Activated T-cell treated with anti-CD3 and anti-CD28 coated beads for 4 hours (primary cell): ENCODE measurements around the gene SLC30A1.

Experiments used
- DNase-seq: peaks from one replicate; pipeline ENCODE4 v3.0.0-alpha.2; 2020

Gene SLC30A1

DNA sequence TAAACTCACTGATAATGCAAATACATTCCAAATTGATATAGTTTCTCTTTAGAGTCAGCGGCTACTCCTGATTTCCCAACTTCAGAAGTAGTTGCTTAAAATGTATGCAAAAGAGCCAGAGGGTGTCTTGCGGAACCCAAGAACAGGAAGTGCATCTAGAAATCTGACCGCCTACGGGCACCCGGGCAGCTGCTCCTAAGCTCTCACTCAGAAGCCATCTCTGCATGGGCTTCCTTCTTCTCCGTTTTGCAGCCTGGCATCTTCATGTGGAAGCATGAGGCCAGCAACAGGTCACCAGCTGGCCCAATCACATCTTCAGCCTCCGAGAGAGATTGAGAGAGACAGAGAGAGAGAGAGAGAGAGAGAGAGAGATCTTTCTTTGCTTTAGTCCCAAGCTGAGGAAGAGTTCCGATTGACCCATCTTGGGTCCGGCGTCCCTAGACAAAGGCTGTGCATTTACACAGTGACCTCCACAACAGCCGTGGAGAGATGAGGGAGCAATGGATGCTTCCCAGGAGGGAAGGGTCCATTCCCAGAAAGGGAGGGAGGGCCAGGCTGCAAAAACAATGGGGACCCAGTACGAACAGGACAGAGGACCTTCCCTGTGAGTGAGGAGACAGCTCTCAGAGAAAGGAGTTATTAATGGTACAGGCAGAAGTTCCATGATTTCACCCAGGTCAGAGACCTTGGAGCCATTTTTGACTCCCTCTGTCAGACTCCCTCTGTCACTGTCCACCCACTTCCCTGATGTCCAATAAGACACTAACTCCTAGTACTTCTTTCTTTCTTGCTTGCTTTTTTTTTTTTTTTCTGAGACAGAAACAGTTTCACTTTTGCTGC is 28.2 kb upstream of the SLC30A1 start:
- DNase-seq: no peak

- no peak for DNase-seq
Measured at GRCh38 chr1:211606332-211606913, 27.5 kb upstream of the SLC30A1 start.

GRCh38 chr1:211605603-211606331 is 26.8 kb upstream of the SLC30A1 start:
- no peak for DNase-seq

DNA sequence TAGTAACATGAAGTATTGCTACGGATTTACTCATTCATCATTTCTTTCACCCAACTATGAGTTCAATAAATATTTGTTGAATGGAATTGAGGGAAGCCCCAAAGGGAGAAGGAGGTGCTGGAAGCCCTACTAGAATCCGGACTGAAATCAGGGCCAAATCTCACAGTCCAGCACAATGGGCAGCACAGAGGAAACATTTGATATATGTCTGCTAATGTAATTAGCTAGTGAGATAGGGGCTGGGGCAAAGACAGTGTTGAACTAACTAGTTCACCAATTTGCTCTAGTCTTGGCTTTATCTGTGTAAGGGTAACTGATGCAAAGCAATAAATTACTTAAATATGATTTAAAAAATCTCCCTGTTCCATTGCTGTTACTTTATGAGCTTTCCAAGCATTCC is 26.1 kb upstream of the SLC30A1 start:
- no peak for DNase-seq

DNA sequence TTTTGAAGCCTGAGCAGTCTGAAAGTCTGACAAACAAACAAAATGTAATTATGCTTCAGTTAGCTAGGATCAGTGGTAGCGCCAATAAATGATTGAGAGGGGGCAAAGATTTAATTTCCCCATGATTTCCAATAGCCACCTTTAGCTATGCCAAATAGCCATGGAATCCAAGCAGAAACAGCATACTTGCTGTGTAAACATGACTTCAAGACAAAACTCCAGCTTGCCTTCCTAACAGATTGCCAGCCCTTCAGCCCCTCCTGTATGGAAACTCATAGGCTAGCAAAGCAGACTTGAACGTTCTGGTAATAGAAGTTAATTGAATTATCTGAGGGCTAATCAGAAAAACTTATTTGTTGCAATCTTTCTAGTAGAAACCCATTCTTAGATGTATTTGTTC is 25.6 kb upstream of the SLC30A1 start:
- DNase-seq: no peak

GRCh38 chr1:211603713-211604112 is 24.8 kb upstream of the SLC30A1 start:
- DNase-seq: no peak

DNA sequence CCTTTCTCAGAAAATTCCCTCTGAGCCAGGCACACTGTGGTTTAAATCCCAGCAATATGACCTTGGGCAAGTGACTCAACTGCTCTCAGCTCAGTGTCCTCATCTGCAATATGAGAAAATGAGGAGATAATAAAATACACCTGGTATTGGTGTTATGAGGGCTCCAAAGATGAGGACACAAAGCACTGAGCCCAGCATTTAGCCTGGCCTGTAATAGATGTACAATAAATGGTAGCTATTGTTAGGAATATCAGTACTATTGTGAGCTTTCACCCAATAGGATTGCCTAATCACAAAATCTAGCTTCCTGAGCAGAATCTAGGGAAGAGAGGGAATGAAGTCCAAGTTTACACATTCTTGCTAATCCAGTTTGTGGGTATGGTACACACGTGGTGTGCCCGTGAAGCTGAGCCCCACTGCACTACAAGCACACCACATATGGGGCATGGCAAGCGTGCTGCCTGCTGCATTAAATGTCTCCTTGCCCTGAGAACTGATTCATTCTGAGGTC is 24.3 kb upstream of the SLC30A1 start:
- DNase-seq: no peak

DNA sequence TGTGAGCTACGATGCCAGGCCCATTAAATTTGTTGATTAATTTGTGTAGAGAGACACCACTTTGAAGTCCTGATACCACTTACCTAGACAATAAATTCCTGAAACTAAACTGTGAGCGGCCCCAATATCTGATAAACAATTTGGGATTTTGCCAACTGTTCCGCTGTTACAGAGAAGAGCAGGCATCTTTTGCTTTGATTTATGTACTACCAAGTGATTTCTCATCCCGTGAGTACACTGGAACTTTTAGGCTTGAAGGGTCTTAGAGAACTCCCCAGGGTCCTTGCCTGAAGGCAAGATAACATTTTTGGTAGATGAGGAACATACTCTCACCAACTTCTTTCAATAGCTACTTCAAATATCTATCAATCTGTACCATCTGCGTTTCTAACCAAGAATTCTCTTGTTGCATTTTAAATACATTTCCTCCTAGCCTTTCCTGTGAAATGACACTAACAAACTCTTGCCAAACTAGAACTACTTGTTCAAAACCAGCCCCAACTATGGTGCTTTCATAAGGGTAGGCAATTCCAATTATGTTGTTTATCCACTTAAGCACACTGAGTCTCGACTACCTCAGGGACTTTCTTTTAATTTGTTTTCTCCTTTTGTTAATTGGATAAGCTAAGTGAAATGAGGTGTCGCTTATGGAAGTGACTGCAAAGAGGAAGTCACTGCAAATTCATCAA is 23.2 kb upstream of the SLC30A1 start:
- no peak for DNase-seq

GRCh38 chr1:211601159-211601558 is 22.2 kb upstream of the SLC30A1 start:
- no peak for DNase-seq

- no peak for DNase-seq
Measured at GRCh38 chr1:211599250-211599649, 20.3 kb upstream of the SLC30A1 start.

DNA sequence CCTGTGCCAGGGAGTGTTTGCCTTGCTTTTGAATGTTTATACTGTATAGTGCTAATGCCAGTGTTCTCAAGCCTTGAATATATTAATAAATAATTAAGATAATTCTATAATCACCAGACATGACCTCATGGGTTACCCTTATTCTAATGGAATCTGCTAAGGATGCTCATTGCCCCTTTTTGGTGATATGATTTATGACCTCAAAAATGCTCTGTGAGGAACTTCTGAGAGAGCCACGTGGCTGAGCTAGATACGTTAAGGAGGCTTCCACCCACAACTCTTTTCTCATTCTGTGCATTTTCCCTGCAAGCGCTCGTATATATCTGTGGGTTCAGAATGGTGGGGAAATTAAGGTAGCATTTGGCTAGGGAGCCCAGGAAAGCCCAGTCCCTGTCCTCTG is 19.6 kb upstream of the SLC30A1 start:
- no peak for DNase-seq

GRCh38 chr1:211596418-211597181 is 17.6 kb upstream of the SLC30A1 start:
- DNase-seq: no peak

GRCh38 chr1:211595419-211595818 is 16.5 kb upstream of the SLC30A1 start:
- DNase-seq: no peak

GRCh38 chr1:211591980-211592493 is 13.1 kb upstream of the SLC30A1 start:
- DNase-seq: no peak

DNA sequence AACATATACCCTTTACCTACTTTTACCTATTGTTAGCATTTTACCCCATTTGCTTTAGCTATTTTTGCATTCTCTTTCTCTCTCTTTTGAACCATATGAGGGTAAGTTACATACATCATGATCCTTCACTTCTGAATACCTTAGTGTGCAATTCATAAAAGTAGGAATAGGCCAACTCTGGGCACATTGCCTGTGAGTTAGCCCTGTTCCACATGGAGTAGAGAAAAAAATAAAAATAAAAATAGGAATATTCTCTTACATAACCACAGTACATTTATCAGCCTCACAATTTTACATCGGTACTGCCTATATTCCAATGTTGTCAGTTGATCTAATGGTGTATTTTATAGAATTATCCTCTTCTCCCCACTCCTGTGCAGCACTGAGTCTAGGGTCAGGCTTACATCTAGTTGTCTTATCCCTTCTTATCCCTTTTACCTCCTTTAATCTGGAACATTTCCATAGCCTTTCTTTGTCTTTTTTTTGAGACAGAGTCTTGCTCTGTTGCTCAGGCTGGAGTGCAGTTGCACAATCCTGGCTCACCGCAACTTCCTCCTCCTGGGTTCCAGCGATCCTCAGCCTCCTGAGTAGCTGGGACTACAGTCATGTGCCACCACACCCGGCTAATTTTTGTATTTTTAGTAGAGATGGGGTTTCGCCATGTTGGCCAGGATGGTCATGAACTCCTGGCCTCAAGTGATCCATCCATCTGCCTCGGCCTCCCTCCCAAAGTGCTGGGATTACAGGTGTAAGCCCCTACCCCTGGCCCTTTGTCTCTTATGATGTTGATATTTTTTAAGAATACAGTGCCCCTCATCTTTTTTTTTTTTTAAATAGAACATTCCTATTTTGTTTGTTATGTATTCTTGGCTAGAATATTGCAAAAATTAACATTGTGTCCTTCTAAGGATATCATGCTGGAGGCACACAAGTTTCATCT is 11.1 kb upstream of the SLC30A1 start:
- no peak for DNase-seq

- no peak for DNase-seq
Measured at GRCh38 chr1:211588711-211589110, 9.8 kb upstream of the SLC30A1 start.

- no peak for DNase-seq
Measured at GRCh38 chr1:211587123-211587522, 8.2 kb upstream of the SLC30A1 start.

DNA sequence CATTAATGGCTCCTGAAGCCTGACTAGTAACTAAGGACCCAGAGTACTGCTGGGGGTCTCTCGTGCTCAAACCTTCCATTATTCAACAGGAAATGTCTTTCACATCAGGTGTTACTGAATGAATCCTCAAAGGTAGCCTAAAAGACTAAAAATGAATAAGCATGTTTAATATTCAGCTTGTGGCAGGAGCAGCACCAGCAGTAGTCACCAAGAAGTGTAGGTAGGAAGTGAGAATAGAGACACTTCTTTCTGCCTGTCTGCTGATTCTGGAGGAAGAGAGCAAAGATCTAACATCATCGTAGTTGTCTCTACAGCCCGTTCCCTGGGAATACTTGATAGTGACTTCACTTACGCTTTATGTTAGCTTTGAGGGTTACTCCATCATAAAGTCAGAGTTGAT is 7.6 kb upstream of the SLC30A1 start:
- DNase-seq: no peak

GRCh38 chr1:211583011-211583992 is 4.3 kb upstream of the SLC30A1 start:
- no peak for DNase-seq

DNA sequence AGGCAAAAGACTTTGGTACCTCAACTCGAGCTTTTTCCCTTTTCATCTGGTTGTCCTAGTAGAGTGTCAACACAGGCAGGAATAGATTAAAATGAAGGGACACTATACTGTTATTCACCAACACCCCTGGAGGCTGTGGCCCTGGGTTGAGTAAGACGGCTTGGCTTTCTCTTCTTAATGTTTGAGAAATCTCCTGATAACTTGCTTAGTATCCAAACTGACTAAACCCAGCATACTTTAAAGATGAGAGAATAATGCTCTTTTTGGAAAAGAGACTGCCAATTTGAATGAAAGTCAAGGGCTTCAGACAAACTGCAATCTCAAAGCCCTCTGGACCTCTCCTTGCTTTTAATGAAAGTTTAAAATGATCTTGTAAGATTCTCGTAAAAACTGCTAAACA is 2.6 kb upstream of the SLC30A1 start:
- DNase-seq: no peak
